Nephron (organoid): Measurements from ENCODE around the gene CCDC14.

Source experiments
- H3K27ac Mint-ChIP-seq, 3 experiments: 2 replicates each; pipeline ENCODE4 v1.8.0; 2020; ENCODE audit warnings: mixed read lengths in 3 of 3, mild to moderate bottlenecking in 2 of 3, moderate library complexity in 1 of 3
- H3K27me3 Mint-ChIP-seq: 2 replicates; pipeline ENCODE4 v1.8.0; 2021; ENCODE audit warnings: low read depth, mild to moderate bottlenecking, moderate library complexity, mixed read lengths
- H3K36me3 Mint-ChIP-seq: 2 replicates; pipeline ENCODE4 v1.8.0; 2020; ENCODE audit warnings: low read depth, mixed read lengths
- H3K4me1 Mint-ChIP-seq: 2 replicates; pipeline ENCODE4 v1.8.0; 2020; ENCODE audit warnings: mixed read lengths
- H3K4me3 Mint-ChIP-seq, 3 experiments: 2 replicates each; pipeline ENCODE4 v1.8.0; 2020; ENCODE audit warnings: mild to moderate bottlenecking in 3 of 3, mixed read lengths in 3 of 3, moderate library complexity in 2 of 3
- H3K9me3 Mint-ChIP-seq: 2 replicates; pipeline ENCODE4 v1.8.0; 2020; ENCODE audit warnings: mixed read lengths
- CTCF ChIP-seq, 3 experiments: fragments of 200-600 bp; sonication (generic); IDR thresholded peaks; one replicate each; pipeline ENCODE4 v1.5.0; 2021; ENCODE audit warnings: antibody characterized with exemption in 3 of 3; ENCODE audit not compliant: unreplicated experiment in 3 of 3

The CCDC14 gene

GRCh38 chr3:123951522-123952447, 9.2 kb downstream of the CCDC14 start:
- Mint-ChIP-seq H3K36me3 (peaks cover 60% of the 10 kb centered on the region), H3K9me3 (no peaks in the 10 kb centered on the region), H3K27ac (no peak overlapping the region), H3K27me3 (no peaks in the 10 kb centered on the region), H3K4me3 (no peak overlapping the region), H3K4me1 (no peaks in the 10 kb centered on the region)
- TF ChIP-seq CTCF (IDR thresholded peaks at IDR 0.05; ENCODE audit: unreplicated experiment in 3 of 3): no peak

DNA sequence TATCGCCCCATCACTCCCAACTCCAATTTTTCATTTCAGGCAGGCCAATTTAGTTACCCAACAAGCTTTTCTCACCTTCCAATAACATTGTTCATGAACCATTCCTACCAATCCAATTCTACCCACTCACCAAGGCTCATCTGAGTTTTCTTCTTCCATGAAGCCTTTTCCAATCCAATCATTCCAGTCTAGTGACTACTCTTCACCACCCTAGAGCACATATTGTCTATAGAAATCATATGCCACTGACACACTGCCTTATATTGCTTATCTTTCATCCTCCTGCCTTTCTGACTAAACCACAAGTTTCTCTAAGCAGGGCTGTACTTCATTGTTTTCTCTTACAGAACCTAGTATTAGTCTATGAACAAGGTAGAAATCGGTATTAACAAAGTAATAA, 11.4 kb downstream of the CCDC14 start:
- TF ChIP-seq CTCF (IDR thresholded peaks at IDR 0.05; ENCODE audit: unreplicated experiment in 3 of 3): no peak
- Mint-ChIP-seq H3K9me3 (no peaks in the 10 kb centered on the region), H3K27ac (no peak overlapping the region)

GRCh38 chr3:123948449-123948848, 12.6 kb downstream of the CCDC14 start:
- Mint-ChIP-seq H3K27me3 (no peaks in the 10 kb centered on the region), H3K9me3 (no peaks in the 10 kb centered on the region), H3K27ac (no peak overlapping the region), H3K4me1 (no peaks in the 10 kb centered on the region), H3K36me3 (peaks cover 75% of the 10 kb centered on the region), H3K4me3 (no peak overlapping the region)
- no peak for TF ChIP-seq CTCF (IDR thresholded peaks at IDR 0.05; ENCODE audit: unreplicated experiment in 3 of 3)

More for the DNA sequence above, 11.4 kb downstream of the CCDC14 start:
- Mint-ChIP-seq H3K36me3 (peaks cover 69% of the 10 kb centered on the region), H3K4me1 (no peaks in the 10 kb centered on the region), H3K27me3 (no peaks in the 10 kb centered on the region), H3K4me3 (no peak overlapping the region)

DNA sequence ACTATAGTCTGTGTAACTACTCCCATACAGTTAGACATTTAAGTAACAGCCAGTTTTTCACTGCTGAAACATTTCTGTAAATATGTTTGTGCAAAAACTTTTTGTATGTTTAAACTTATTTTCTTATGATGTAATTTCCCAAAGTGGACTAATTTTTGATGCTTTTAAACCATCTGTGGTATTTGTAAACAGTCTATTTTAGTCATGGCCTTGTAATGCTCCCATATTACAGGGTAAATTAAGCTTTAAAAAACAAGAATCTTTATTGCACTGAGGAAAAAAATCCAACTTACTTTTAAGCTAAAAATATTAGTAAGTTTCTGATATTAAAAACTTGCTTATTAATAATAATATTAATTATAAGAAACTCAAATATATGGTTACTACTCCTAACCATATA, 13.5 kb downstream of the CCDC14 start:
- H3K27me3 Mint-ChIP-seq: no peaks in the 10 kb centered on the region
- no peak overlapping the region for H3K27ac Mint-ChIP-seq
- TF ChIP-seq CTCF (IDR thresholded peaks at IDR 0.05; ENCODE audit: unreplicated experiment in 3 of 3): no peak
- H3K4me1 Mint-ChIP-seq: no peaks in the 10 kb centered on the region
- H3K9me3 Mint-ChIP-seq: no peaks in the 10 kb centered on the region
- no peak overlapping the region for H3K4me3 Mint-ChIP-seq
- H3K36me3 Mint-ChIP-seq: peaks cover 68% of the 10 kb centered on the region

DNA sequence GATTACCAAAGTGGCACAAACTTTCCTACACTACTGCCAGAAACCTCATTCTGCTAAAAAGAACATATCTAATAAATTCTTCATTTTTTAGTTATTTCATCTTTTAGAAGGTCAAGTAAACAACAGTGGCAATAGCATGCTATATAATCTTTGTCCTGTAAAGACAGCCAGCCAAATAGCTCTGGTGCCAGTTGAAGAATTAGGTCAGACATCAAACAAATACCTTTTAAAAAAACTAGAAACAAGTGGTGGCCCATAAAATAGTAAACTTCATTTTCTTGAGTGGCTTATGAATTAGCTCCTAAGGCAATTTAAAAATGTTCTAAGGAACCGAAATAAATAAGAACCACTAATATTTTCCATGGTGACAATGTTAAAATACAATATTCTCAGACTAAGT, 19.5 kb downstream of the CCDC14 start:
- no peak overlapping the region for H3K4me3 Mint-ChIP-seq
- H3K36me3 Mint-ChIP-seq: peaks cover 54% of the 10 kb centered on the region
- no peaks in the 10 kb centered on the region for H3K4me1 Mint-ChIP-seq
- no peak overlapping the region for H3K27ac Mint-ChIP-seq
- H3K27me3 Mint-ChIP-seq: no peaks in the 10 kb centered on the region
- no peaks in the 10 kb centered on the region for H3K9me3 Mint-ChIP-seq
- TF ChIP-seq CTCF (IDR thresholded peaks at IDR 0.05; ENCODE audit: unreplicated experiment in 3 of 3): no peak

DNA sequence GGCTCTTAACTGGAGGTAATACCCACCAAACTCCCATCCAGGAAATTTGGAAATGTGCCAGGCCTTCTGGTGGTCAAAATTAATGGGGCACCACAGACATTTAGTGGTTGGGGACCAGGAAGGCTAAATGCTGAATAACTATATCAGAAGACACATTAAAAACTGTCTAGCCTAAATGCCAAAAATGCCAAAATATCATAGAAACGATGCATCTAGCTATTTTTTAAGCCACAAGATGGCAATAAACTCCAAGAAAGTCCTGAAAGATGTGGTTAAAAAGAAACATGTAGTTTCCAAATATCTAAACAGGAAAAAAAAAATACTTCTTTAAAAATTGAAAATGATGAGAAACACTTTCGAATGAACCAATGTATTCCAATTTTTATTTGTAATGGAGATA, 19.9 kb downstream of the CCDC14 start:
- no peaks in the 10 kb centered on the region for H3K4me1 Mint-ChIP-seq
- no peaks in the 10 kb centered on the region for H3K27me3 Mint-ChIP-seq
- H3K27ac Mint-ChIP-seq: no peak overlapping the region
- peaks cover 50% of the 10 kb centered on the region for H3K36me3 Mint-ChIP-seq
- no peaks in the 10 kb centered on the region for H3K9me3 Mint-ChIP-seq
- no peak overlapping the region for H3K4me3 Mint-ChIP-seq
- TF ChIP-seq CTCF (IDR thresholded peaks at IDR 0.05; ENCODE audit: unreplicated experiment in 3 of 3): peak; percentile 14 to 29 (median 27)
